ENCODE results near the gene LHB. TPM values are rescaled to one million over a fixed set of nuclear protein-coding genes. Genes with fewer than 3 reads are reported as not detected.

Gene LHB
- total RNA-seq, 1 experiment from 2014 or later = 1.6 TPM

DNA sequence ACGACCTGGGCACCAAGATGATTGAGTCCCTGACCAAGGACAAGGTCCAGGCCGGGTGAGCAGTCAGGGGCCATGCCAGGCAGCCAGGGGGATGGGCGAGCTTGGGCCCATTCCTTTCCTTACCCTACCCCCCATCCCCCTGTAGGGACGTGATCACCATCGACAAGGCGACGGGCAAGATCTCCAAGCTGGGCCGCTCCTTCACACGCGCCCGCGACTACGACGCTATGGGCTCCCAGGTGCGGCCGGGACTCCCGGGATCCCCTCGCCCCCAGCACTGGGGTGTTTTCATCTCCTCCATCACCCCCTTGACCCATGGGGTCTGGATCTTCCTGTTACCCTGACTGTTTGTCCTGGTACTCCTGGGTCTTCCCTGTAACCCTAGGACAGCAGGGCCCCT, 7.1 kb downstream of the LHB start:
- H3K4me1 ChIP-seq (replicated peaks; ENCODE audit: insufficient read depth) = no peaks in the 10 kb centered on the region
- H3K4me2 ChIP-seq = no peak overlapping the region
- no peaks in the 10 kb centered on the region for H3K9me3 ChIP-seq (ENCODE audit: insufficient read depth, low read depth)
- intact Hi-C loops (cut with micrococcal nuclease; ENCODE audit: unreplicated experiment) = no loop called here
- no TSS peak for BruUV-seq (replicated peaks)
- peaks cover 19% of the 10 kb centered on the region for H3F3A ChIP-seq (ENCODE audit: insufficient read depth, low read depth)
- H3K27me3 ChIP-seq (ENCODE audit: insufficient read depth, low read depth) = no peaks in the 10 kb centered on the region
- H3K27ac ChIP-seq = no peak overlapping the region
- H3K9me2 ChIP-seq (ENCODE audit: insufficient read depth) = no peaks in the 10 kb centered on the region
- POLR2A ChIA-PET (ENCODE audit: unreplicated experiment) = interaction anchor here (0.6 kb wide), 1 partner anchor 618 kb away, joined by 18 read pairs; no protein-coding TSS in a partner anchor
- TF ChIP-seq EZH2 (IDR thresholded peaks at IDR 0.05; ENCODE audit: low read depth) = no peak
- TF ChIP-seq, protein P1, sequence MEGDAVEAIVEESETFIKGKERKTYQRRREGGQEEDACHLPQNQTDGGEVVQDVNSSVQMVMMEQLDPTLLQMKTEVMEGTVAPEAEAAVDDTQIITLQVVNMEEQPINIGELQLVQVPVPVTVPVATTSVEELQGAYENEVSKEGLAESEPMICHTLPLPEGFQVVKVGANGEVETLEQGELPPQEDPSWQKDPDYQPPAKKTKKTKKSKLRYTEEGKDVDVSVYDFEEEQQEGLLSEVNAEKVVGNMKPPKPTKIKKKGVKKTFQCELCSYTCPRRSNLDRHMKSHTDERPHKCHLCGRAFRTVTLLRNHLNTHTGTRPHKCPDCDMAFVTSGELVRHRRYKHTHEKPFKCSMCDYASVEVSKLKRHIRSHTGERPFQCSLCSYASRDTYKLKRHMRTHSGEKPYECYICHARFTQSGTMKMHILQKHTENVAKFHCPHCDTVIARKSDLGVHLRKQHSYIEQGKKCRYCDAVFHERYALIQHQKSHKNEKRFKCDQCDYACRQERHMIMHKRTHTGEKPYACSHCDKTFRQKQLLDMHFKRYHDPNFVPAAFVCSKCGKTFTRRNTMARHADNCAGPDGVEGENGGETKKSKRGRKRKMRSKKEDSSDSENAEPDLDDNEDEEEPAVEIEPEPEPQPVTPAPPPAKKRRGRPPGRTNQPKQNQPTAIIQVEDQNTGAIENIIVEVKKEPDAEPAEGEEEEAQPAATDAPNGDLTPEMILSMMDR (conservative IDR thresholded peaks at IDR 0.05) = no peak
- peaks cover 8% of the 10 kb centered on the region; the same call in 1 of the 2 replicates for H4K20me1 ChIP-seq (ENCODE audit: insufficient read depth)
- CTCF ChIA-PET = no interaction called here
- H3K36me3 ChIP-seq (ENCODE audit: low read depth) = peaks cover 21% of the 10 kb centered on the region; the same call in 1 of the 2 replicates
- no peak overlapping the region for H3K4me3 ChIP-seq
- H3K79me2 ChIP-seq (ENCODE audit: low read depth) = no peaks in the 10 kb centered on the region
- no peak overlapping the region for H2AFZ ChIP-seq
- no peak for DNase-seq

DNA sequence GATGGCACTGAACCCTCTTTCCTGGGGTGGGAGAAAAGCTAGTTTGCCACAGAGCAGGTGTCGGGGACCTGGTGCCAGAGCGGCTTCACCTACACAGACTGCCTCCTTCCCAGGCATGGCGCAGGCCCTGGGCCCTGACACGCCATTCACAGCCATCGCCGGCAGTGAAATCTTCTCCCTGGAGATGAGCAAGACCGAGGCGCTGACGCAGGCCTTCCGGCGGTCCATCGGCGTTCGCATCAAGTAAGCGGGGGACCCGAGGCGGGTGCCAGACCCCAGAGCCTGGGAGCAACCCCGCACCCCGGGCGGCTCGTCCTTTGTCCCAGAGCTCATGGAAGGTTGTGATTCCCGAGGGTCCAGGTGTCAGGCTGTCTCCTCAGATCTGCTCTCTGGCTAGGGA, 10.0 kb downstream of the LHB start:
- Histone ChIP-seq H3K9me2 (ENCODE audit: insufficient read depth) (no peaks in the 10 kb centered on the region), H3K9me3 (ENCODE audit: insufficient read depth, low read depth) (no peaks in the 10 kb centered on the region), H3K27ac (no peak overlapping the region), H4K20me1 (ENCODE audit: insufficient read depth) (peaks cover 18% of the 10 kb centered on the region), H3F3A (ENCODE audit: insufficient read depth, low read depth) (peaks cover 9% of the 10 kb centered on the region), H2AFZ (no peak overlapping the region), H3K27me3 (ENCODE audit: insufficient read depth, low read depth) (no peaks in the 10 kb centered on the region), H3K36me3 (ENCODE audit: low read depth) (peaks cover 22% of the 10 kb centered on the region; the same call in 1 of the 2 replicates), H3K4me3 (no peak overlapping the region), H3K79me2 (ENCODE audit: low read depth) (no peaks in the 10 kb centered on the region), H3K4me1 (replicated peaks; ENCODE audit: insufficient read depth) (no peaks in the 10 kb centered on the region), H3K4me2 (no peak overlapping the region)
- ChIA-PET CTCF (no interaction called here), POLR2A (ENCODE audit: unreplicated experiment) (interaction anchor here (0.7 kb wide), 1 partner anchor 23 kb away, joined by 3 read pairs; no protein-coding TSS in a partner anchor)
- TF ChIP-seq EZH2 (IDR thresholded peaks at IDR 0.05; ENCODE audit: low read depth) = no peak
- TF ChIP-seq, protein P1 (conservative IDR thresholded peaks at IDR 0.05) = no peak
- no peak for DNase-seq
- intact Hi-C loops (cut with micrococcal nuclease; ENCODE audit: unreplicated experiment) = no loop called here
- no TSS peak for BruUV-seq (replicated peaks)

GRCh38 chr19:49004964-49005614, 11.8 kb downstream of the LHB start:
- H3K9me3 ChIP-seq (ENCODE audit: insufficient read depth, low read depth) = no peaks in the 10 kb centered on the region
- no peaks in the 10 kb centered on the region for H3K9me2 ChIP-seq (ENCODE audit: insufficient read depth)
- no peak overlapping the region for H3K4me2 ChIP-seq
- peaks cover 12% of the 10 kb centered on the region for H3F3A ChIP-seq (ENCODE audit: insufficient read depth, low read depth)
- H4K20me1 ChIP-seq (ENCODE audit: insufficient read depth) = peaks cover 20% of the 10 kb centered on the region
- BruUV-seq (replicated peaks) = no TSS peak
- DNase-seq = no peak
- ChIA-PET CTCF (no interaction called here), POLR2A (ENCODE audit: unreplicated experiment) (interaction anchor here (0.6 kb wide), 1 partner anchor 8 kb away, joined by 5 read pairs; no protein-coding TSS in a partner anchor)
- H2AFZ ChIP-seq = no peak overlapping the region
- no peaks in the 10 kb centered on the region for H3K79me2 ChIP-seq (ENCODE audit: low read depth)
- no peaks in the 10 kb centered on the region for H3K4me1 ChIP-seq (replicated peaks; ENCODE audit: insufficient read depth)
- TF ChIP-seq, protein P1 (conservative IDR thresholded peaks at IDR 0.05) = no peak
- TF ChIP-seq EZH2 (IDR thresholded peaks at IDR 0.05; ENCODE audit: low read depth) = no peak
- no peaks in the 10 kb centered on the region for H3K27me3 ChIP-seq (ENCODE audit: insufficient read depth, low read depth)
- intact Hi-C loops (cut with micrococcal nuclease; ENCODE audit: unreplicated experiment) = no loop called here
- no peak overlapping the region for H3K4me3 ChIP-seq
- peaks cover 26% of the 10 kb centered on the region; the same call in 1 of the 2 replicates for H3K36me3 ChIP-seq (ENCODE audit: low read depth)
- H3K27ac ChIP-seq = no peak overlapping the region

All from PC-9 (cell line).